WTC11 (cell line): Measurements from ENCODE around the gene SKAP1. TPM values are rescaled to one million over a fixed set of nuclear protein-coding genes. Genes with fewer than 3 reads are reported as not detected.

Experiments used
- ATAC-seq: fragments of 200-7000 bp; cut with Tn5 transposase; 2 replicates; pipeline ENCODE4 v1.10.0; 2021; ENCODE audit warnings: mild to moderate bottlenecking, moderate library complexity
- CTCF ChIA-PET: fragments of 300-600 bp; sonication (Branson Sonifier 250); formaldehyde crosslinking; loops from one replicate; lab custom pipeline; 2021; ENCODE audit warnings: antibody characterized with exemption; lab: Charles Lee
- POLR2A ChIA-PET: fragments of 350-600 bp; sonication (Branson Sonifier 250); formaldehyde crosslinking; loops from one replicate; lab custom pipeline; 2021; ENCODE audit warnings: antibody characterized with exemption; lab: Charles Lee
- DNase-seq: peaks from one replicate; pipeline ENCODE4 v3.0.0; 2021; ENCODE audit warnings: low spot score
- H3K27ac Mint-ChIP-seq: 2 replicates; pipeline ENCODE4 v1.8.0; 2021; ENCODE audit warnings: mixed read lengths
- H3K27me3 Mint-ChIP-seq: 2 replicates; pipeline ENCODE4 v1.8.0; 2021; ENCODE audit warnings: low read depth, mild to moderate bottlenecking, moderate library complexity, mixed read lengths
- H3K36me3 Mint-ChIP-seq: 2 replicates; pipeline ENCODE4 v1.8.0; 2021; ENCODE audit warnings: mixed read lengths
- H3K4me1 Mint-ChIP-seq: 2 replicates; pipeline ENCODE4 v1.8.0; 2022; ENCODE audit warnings: mixed read lengths
- H3K4me3 Mint-ChIP-seq: 2 replicates; pipeline ENCODE4 v1.8.0; 2021; ENCODE audit warnings: mild to moderate bottlenecking, moderate library complexity, mixed read lengths
- H3K9me3 Mint-ChIP-seq: 2 replicates; pipeline ENCODE4 v1.8.0; 2021; ENCODE audit warnings: mixed read lengths
- ATF1 ChIP-seq: sonication (generic); formaldehyde crosslinking; IDR thresholded peaks from 2 replicates; pipeline ENCODE4 v1.8.1; 2023; ENCODE audit warnings: mild to moderate bottlenecking, moderate library complexity, missing genetic modification reagents
- CDX4 ChIP-seq: fragments of 250-450 bp; sonication (Bioruptor Pico); IDR thresholded peaks from 2 replicates; pipeline ENCODE4 v1.9.0; 2021; ENCODE audit warnings: moderate library complexity, mild to moderate bottlenecking, inconsistent platforms, borderline replicate concordance
- E2F4 ChIP-seq: sonication (generic); formaldehyde crosslinking; IDR thresholded peaks from 2 replicates; pipeline ENCODE4 v1.8.1; 2022; ENCODE audit warnings: low read depth, mild to moderate bottlenecking, moderate library complexity, missing genetic modification reagents, borderline replicate concordance
- ELF4 ChIP-seq: sonication (generic); formaldehyde crosslinking; IDR thresholded peaks from 2 replicates; pipeline ENCODE4 v1.8.1; 2022; ENCODE audit warnings: low read depth, mild to moderate bottlenecking, moderate library complexity, missing genetic modification reagents
- FOXK1 ChIP-seq: sonication (generic); formaldehyde crosslinking; IDR thresholded peaks from 2 replicates; pipeline ENCODE4 v1.8.0; 2022; ENCODE audit warnings: mild to moderate bottlenecking, moderate library complexity, missing genetic modification reagents
- GRHL2 ChIP-seq: fragments of 250-450 bp; sonication (Bioruptor Pico); IDR thresholded peaks from 2 replicates; pipeline ENCODE4 v1.8.0; 2022; ENCODE audit warnings: mild to moderate bottlenecking, moderate library complexity; ENCODE audit not compliant: insufficient replicate concordance, severe bottlenecking
- GTF2I ChIP-seq: fragments of 250-450 bp; sonication (Bioruptor Pico); conservative IDR thresholded peaks from 2 replicates; pipeline ENCODE4 v1.4.0; 2021; ENCODE audit warnings: mild to moderate bottlenecking
- NFE2L1 ChIP-seq: sonication (generic); formaldehyde crosslinking; IDR thresholded peaks from 2 replicates; pipeline ENCODE4 v1.8.1; 2023; ENCODE audit warnings: missing genetic modification reagents
- NR2C2 ChIP-seq: sonication (generic); formaldehyde crosslinking; IDR thresholded peaks from 2 replicates; pipeline ENCODE4 v1.8.0; 2022; ENCODE audit warnings: mild to moderate bottlenecking, missing genetic modification reagents
- PRRX2 ChIP-seq: fragments of 250-450 bp; sonication (Bioruptor Pico); IDR thresholded peaks from 2 replicates; pipeline ENCODE4 v1.8.0; 2021; ENCODE audit warnings: mild to moderate bottlenecking
- USF2 ChIP-seq: sonication (generic); formaldehyde crosslinking; IDR thresholded peaks from 2 replicates; pipeline ENCODE4 v1.8.1; 2023; ENCODE audit warnings: mild to moderate bottlenecking, missing genetic modification reagents, moderate library complexity
- ZNF219 ChIP-seq: sonication (generic); formaldehyde crosslinking; IDR thresholded peaks from 2 replicates; pipeline ENCODE4 v1.8.0; 2023; ENCODE audit warnings: missing genetic modification reagents, mild to moderate bottlenecking, borderline replicate concordance
- ZNF396 ChIP-seq: fragments of 250-450 bp; sonication (Bioruptor Pico); IDR thresholded peaks from 2 replicates; pipeline ENCODE4 v1.8.0; 2021; ENCODE audit warnings: mild to moderate bottlenecking, moderate library complexity, borderline replicate concordance
- ZNF425 ChIP-seq: fragments of 250-450 bp; sonication (Bioruptor Pico); conservative IDR thresholded peaks from 2 replicates; pipeline ENCODE4 v1.9.0; 2021; ENCODE audit warnings: mild to moderate bottlenecking
- ZNF512 ChIP-seq: sonication (generic); formaldehyde crosslinking; IDR thresholded peaks from 2 replicates; pipeline ENCODE4 v1.8.1; 2022; ENCODE audit warnings: missing genetic modification reagents, borderline replicate concordance
- ZNF532 ChIP-seq: fragments of 250-450 bp; sonication (Bioruptor Pico); IDR thresholded peaks from 2 replicates; pipeline ENCODE4 v1.9.0; 2021; ENCODE audit warnings: mild to moderate bottlenecking, borderline replicate concordance
- ZNF671 ChIP-seq: fragments of 250-450 bp; sonication (Bioruptor Pico); IDR thresholded peaks from 2 replicates; pipeline ENCODE4 v1.8.0; 2021; ENCODE audit warnings: mild to moderate bottlenecking
- total RNA-seq: library from RNA; stranded (reverse); gene quantifications from 3 replicates; pipeline ENCODE4 v1.2.3, GENCODE V29; 2021

SKAP1 gene
- total RNA-seq, 1 experiment from 2014 or later: not detected

- no peak overlapping the region for H3K27ac Mint-ChIP-seq
- H3K36me3 Mint-ChIP-seq: no peaks in the 10 kb centered on the region
- no peaks in the 10 kb centered on the region for H3K9me3 Mint-ChIP-seq
- H3K27me3 Mint-ChIP-seq: peaks cover 9% of the 10 kb centered on the region
- 0 out of 2 replicates have a peak, but pooled peaks cover 1% of the 10 kb centered on the region for H3K4me1 Mint-ChIP-seq
- ChIA-PET POLR2A (no interaction called here), CTCF (interaction anchor here (0.5 to 1.8 kb wide), 10 partner anchors 10 to 205 kb away, joined by 3 to 6 read pairs (median 3); no protein-coding TSS in a partner anchor)
- TF ChIP-seq NFE2L1 (CRISPR knock-in tag) (no peak), NR2C2 (CRISPR knock-in tag) (no peak), ZNF671 (CRISPR knock-in tag) (no peak), ELF4 (no peak), GRHL2 (no peak), USF2 (CRISPR knock-in tag) (no peak), CDX4 (CRISPR knock-in tag) (no peak), E2F4 (CRISPR knock-in tag) (no peak), ZNF396 (CRISPR knock-in tag) (no peak), ZNF532 (CRISPR knock-in tag) (no peak), ATF1 (CRISPR knock-in tag) (no peak), ZNF512 (CRISPR knock-in tag) (no peak), ZNF425 (CRISPR knock-in tag) (no peak), GTF2I (CRISPR knock-in tag) (no peak), PRRX2 (CRISPR knock-in tag) (no peak), FOXK1 (CRISPR knock-in tag) (no peak), ZNF219 (CRISPR knock-in tag) (no peak)
- DNase-seq (no peak), ATAC-seq (no peak)
- no peak overlapping the region for H3K4me3 Mint-ChIP-seq
These were observed 54.7 kb downstream of the SKAP1 start for GRCh38 chr17:48375356-48375755.
